Mesenteric fat pad (tissue), 1 donor: Measurements from ENCODE around the gene FRMPD4. TPM values are rescaled to one million over a fixed set of nuclear protein-coding genes. Genes with fewer than 3 reads are reported as not detected.

Experiments
- DNase-seq: peaks from one replicate; pipeline ENCODE4 v3.0.0-alpha.2; 2020; ENCODE audit warnings: low spot score
- total RNA-seq: library from RNA; stranded (reverse); fragmentation: NEBNext Ultra II Directional; extraction: Animal tissue kit (Norgen Biotek cat#: 25700); gene quantifications from one replicate; pipeline ENCODE4 v1.2.1, GENCODE V29; 2021
- donor health status: DM: yes; HTN: yes; CAD: no.

Gene FRMPD4
- total RNA-seq, 1 donor from 2014 or later = not detected

DNA sequence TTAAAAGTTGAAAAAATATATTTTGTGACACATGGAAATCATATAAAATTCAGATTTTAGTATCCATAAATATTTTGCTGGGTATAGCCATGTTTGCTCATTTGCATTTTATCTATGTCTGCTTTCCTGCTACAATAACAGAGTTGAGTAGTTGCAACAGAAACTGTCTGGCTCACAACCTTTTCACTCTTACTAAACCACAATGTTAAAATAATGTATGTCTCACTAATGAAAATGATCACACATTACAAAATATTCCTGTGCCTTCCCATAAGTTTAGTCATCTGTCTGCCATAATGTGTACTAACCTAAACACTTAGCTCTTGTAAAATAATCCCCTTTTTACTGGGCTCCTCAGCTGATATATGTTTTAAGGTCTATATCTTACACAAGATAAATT is 479.0 kb downstream of the FRMPD4 start:
- DNase-seq = no peak

DNA sequence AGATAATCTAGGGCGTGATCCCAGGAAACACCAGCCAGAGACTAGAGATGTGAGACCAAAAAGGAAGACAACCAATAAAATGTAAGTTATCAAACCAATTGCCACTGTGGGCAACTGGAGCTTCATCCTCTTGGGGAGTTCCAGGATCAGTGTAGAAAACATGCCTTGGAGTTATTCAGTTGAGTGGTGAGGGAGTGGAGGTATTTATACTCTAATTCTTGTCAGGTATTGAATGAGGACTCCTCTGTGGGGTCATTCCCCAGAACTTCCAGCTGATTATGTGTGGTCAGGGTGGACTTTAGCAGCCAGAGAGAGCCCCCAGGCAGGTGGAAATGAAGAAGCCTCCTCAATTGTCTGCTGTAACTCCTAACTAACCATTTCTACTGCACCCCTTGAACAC is 509.0 kb downstream of the FRMPD4 start:
- no peak for DNase-seq

- DNase-seq = no peak
Measured at GRCh38 chrX:12648995-12649394, 510.7 kb downstream of the FRMPD4 start.

DNA sequence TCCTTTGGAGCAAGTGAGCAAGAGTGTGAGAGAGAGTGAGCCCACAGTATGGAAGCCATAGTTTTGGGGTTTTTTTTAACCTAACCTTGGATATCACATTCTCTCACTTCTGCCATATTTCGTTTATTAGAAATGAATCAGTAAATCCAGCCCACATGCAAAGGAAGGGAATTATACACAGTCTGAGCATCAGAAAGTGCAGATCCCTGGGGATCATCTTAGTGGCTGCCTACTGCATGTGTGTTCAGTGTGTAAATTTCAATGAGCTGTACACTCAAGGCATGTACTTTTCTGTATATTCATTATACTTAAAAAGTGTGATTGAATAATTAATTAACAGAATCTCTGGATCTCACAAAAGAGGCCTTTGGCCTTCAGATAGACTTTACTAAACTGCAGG is 519.2 kb downstream of the FRMPD4 start:
- no peak for DNase-seq

DNA sequence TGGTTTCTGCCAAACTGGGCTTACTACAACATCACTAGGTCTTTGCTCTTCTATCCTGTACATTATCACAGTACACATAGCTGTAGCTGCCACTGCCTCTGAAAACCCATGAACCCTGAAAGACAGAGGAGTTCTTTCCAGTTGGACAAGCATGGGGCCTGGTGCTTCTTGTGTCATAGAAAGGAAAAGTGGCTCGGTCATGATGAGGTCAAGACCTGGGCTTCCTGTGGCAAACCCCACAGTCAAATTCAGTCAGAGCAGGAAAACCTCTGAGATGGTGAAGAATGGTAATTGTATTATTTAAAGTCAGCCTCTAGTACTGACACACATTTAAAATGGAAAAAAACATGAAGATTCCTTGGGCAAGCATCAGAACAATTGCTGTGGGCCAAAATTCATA is 519.6 kb downstream of the FRMPD4 start:
- DNase-seq = no peak

- DNase-seq = no peak
Measured at GRCh38 chrX:12661464-12661863, 523.2 kb downstream of the FRMPD4 start.

GRCh38 chrX:12672367-12673106 is 534.3 kb downstream of the FRMPD4 start:
- DNase-seq = no peak

- no peak for DNase-seq
Measured at GRCh38 chrX:12673487-12673886, 535.2 kb downstream of the FRMPD4 start.

DNA sequence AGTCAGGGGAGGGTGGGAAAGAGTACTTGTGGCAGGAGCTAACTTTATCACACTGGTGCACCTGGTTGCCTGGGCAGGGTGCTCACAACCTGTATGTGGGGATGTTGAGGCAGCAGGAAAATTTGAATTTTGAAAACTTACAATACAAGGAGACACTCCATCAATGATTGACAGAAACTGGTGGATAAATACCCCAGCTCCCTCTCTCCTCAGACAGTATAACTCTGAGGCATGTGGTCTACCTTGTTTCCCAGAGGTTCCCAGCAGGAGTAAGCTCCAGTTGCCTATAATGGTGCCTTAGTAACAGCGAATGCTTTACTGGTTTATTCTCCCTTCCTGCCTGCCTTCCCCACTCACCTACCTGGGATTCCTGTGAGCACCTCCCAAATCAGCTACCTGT is 541.2 kb downstream of the FRMPD4 start:
- DNase-seq = no peak

- DNase-seq = no peak
Measured at GRCh38 chrX:12681047-12681446, 542.8 kb downstream of the FRMPD4 start.

DNA sequence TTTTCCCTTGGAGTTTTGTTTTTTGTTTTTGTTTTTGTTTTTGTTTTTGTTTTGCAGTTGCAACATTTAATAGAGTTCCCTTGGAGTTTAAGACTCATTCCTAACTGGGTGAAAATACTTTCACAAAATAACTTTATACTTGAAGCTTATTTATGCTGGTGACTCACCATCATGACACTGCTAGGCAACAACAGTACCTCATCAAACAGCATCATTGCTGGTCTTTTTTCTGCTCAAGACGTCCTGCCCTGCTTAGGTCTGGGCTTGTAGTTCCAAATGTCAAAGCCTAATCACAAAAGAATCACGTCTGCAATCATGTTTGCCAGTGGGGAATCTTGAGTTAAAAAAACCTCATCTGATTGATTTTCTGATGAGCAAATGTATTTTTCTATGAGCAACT is 547.3 kb downstream of the FRMPD4 start:
- DNase-seq = no peak

DNA sequence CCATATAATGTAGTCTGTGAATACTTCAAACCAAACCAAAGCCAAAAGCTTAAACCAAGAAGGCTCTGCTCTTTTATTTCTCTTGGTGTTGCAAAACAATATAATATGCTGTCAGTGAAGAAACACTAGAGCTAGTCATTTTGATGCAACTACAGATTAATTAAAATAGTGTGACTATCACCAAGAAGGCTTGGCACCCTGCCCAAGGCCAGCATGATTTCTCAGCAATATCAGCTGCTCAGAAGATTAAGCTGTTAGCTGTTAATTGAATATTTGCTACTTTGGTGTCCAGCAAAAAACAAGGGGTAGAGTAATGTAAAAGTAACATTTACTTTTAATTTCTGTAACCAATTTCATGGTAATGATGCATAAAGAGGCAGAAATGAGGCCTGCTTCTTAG is 548.1 kb downstream of the FRMPD4 start:
- DNase-seq = no peak

DNA sequence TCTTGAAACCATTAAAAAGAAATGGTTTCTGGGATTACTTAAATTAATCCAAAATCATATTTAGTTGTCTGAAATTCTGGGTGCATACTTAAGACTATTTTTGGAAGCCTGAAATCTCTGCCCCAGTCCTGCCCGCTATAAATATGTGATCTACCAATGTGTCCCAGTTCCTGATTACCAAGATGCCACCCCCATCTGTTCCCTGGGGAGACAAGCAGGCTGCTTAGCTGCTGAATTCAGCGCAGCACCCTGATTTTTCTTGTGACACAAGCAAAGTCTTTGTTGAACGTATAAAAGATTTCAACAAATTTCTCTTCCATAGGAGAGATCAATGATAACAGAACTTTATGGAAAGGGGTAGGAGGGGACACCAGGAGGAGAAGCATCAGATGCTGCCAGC is 552.4 kb downstream of the FRMPD4 start:
- no peak for DNase-seq

- DNase-seq = no peak
Measured at GRCh38 chrX:12693754-12694153, 555.5 kb downstream of the FRMPD4 start.

DNA sequence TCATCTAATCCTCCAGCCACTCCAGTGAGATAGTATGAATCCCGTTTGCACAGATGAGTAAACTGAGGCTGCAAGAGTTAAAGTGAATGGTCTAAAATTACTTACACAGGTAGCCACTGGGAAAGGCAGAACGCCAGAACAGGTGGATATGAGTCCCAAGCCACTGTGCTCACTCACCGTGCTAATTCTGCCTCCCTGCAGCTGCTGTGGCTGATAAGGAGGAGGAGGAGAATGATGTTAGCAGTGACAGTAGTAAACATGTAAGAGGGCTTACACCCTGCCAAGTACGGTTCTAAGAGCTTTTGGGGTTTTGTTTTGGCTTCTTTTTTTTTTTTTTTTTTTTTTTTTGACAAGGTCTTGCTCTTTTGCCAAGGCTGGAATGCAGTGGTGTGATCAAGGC is 562.5 kb downstream of the FRMPD4 start:
- DNase-seq = no peak

- DNase-seq = no peak
Measured at GRCh38 chrX:12701628-12702027, 563.4 kb downstream of the FRMPD4 start.

DNA sequence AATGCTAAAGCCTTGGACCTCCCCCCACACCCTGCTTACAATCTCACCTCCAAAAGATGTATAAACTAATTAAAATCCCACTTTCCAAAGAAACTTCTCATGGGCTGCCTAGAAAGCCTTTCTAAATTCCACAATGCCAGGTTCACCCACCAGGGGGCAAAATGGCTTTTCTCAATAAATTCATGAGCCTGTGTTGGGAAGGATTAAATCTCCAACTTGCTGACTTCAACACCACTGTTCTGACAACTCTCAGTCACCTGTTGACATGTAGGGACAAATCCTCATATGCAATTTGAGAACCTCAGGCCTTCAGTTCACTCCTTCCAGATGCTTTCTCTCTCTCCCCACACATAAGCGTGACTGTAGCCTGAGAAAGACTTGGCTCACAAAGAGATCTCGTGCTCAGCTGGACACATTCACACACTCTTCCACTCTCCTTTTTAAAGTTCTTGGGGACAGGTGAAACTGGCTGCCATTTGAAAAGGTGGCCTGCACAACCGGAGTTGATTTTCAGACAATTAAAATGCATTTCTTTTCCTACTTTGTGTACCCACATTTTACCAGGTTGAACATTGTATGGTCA is 564.3 kb downstream of the FRMPD4 start:
- DNase-seq = no peak

DNA sequence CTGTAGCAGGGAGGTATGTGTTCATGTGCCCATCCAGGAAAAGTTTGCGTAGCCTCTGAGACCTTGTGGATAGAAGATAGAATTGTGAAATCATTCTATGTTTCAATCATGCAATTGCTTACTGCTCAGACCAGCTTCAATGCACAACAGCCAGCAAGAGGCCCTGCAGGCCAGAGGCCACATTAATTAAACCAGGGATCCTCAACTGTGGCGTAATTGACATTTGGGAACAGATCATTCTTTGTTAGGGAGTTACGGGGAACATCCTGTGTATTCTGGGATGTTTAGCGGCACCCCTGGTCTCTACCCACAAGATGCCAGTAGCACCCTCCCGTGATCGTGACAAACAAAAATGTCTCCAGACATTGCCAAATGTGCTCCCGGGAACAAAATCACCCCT is 566.4 kb downstream of the FRMPD4 start:
- no peak for DNase-seq

DNA sequence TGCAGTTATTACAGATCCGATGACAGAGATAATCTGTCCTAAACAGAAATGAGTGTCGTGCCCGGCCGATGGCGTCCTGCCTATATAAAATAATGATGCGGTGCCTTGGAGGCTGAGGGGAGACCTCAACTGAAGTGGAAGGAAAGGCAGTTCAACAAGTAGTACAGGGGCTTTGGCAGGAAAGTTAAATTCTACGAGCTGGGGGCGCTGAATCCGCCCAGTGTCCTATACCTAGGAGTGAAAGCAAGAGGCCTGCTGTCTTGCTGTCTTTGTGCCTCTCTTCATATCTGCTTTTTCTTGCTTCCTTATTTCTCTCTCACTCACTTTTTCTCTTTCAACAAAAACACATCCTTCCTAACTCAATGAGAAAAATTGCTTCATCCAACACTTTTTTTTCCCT is 570.8 kb downstream of the FRMPD4 start:
- no peak for DNase-seq

DNA sequence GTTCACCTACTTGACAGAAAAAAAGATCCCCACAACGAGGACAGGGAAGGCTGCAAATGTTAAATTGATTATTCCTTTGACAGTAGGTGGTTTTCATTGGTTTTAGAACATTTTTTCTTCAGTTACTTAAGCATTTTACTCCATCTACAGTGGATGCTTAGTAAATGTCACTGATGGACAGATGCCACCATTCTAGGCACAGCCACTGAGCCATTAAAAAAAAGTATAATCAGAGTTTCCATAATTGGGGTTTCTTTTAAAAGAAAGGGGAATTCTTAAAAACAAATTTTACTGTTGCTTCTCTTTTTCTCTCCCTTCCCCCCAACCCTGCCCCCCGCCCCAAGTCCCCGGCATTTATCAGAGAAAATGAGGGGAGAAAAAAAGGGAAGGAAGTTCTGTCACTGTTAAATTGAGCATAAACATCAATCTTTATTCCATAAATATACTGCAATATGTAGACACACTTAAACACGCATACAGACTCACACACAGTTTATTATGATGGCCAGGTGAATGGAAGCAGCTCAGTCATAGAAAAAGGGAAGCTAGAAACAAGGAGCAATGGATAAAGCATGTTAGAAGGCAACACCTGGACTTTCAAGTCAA is 573.3 kb downstream of the FRMPD4 start:
- no peak for DNase-seq

DNA sequence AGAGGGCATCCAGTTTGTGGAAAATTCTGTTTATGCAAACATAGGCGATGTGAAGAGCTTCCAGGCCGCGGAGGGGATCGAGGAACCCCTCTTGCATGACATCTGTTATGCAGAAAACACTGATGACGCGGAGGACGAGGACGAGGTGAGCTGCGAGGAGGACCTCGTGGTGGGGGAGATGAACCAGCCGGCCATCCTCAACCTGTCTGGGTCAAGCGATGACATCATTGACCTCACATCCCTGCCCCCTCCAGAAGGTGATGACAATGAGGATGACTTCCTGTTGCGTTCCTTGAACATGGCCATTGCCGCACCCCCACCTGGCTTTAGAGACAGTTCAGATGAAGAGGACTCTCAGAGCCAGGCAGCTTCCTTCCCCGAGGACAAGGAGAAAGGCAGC is 578.3 kb downstream of the FRMPD4 start:
- DNase-seq = no peak

DNA sequence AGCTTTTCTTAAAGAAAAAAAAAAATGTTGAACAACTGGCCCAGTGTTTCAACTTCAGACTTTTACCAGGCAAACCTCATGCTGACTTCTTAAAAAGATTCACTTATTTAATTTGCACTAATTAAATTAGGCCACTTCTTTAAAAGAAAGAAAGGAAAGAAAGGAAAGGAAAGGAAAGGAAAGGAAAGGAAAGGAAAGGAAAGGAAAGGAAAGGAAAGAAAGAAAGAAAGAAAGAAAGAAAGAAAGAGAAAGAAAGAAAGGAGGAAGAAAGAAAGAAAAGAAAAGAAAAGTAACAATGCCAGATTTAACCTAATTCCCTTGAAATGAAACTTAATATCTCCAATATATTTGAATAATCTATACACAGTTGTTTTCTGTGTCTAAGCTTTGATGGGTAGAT is 581.6 kb downstream of the FRMPD4 start:
- no peak for DNase-seq

- no peak for DNase-seq
Measured at GRCh38 chrX:12721042-12721441, 582.8 kb downstream of the FRMPD4 start.
